RCC 7860 (cell line): ENCODE results near the gene LRRFIP1.
"Not testable (repeated sequence)": the region's sequence is repeated elsewhere in the genome, so short reads cannot be mapped to it uniquely, and the experiment has no call there.

Experiments used
- DNase-seq: peaks from one replicate; pipeline ENCODE4 v3.0.0-alpha.2; 2015; ENCODE audit warnings: low spot score
- FAIRE-seq: peaks from 2 replicates; lab custom pipeline; 2012; peaks lifted over from hg19 to GRCh38; lab: Jason Lieb, UNC

The LRRFIP1 gene

DNA sequence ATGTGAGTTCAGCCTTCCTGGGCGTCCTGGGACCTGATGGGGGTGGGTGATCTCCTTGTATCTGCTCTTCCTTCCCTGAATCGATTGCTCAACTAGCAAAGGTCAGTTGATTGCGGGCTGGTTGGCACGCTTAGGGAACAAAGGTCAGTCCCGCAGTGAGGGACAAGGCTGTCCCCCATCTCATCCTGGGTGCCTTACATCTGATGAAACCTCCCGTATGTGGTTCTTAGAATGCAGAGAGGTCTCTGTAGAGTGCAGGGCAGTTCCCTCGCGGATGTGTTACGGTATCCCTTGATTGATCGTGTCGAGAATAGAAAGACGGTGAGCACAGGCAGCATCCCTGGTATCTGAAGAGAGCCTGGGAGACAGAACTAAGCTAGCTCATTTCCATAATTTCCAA lies 114.8 kb downstream of the LRRFIP1 start:
- FAIRE-seq (no peak), DNase-seq (no peak)

DNA sequence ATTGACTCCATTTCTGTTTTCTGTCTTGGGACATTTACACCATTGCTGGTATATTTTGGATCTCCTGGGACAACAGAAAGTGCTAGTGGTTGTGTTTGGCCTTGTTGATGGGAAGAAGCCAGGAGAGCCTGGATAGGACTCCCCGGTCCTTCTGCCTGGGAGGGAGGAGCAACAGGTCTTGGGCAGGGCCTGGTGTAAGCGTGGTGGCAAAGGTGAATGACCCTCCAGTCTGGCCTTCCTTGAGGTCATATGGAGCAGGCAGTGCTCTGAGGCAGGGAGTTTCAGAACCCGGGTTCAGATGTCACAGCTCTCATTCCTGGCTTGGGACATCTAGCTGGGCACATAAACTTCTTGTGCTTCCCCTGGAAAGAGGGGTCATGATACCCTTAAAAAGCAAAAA lies 115.2 kb downstream of the LRRFIP1 start:
- FAIRE-seq = no peak
- no peak for DNase-seq

DNA sequence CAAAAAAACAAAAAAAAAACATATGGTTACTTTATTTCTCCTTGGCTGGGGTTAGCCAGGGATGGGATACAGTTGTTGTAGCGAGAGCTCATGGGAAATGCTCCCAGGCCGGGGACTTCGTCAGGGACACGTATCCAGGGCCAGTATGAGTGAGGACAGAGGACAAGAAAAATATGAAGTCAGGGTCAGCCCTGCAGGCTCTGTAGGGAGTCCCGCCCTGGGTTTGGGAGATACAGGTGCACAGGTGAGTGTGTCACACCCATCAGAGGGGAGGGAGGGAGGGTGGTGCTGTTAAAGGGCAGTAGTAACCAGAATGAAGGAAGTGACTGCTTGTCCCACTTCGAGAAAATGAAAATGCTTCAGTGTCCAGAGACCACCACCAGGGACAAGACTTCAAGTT lies 115.6 kb downstream of the LRRFIP1 start:
- DNase-seq = no peak
- FAIRE-seq = no peak

DNA sequence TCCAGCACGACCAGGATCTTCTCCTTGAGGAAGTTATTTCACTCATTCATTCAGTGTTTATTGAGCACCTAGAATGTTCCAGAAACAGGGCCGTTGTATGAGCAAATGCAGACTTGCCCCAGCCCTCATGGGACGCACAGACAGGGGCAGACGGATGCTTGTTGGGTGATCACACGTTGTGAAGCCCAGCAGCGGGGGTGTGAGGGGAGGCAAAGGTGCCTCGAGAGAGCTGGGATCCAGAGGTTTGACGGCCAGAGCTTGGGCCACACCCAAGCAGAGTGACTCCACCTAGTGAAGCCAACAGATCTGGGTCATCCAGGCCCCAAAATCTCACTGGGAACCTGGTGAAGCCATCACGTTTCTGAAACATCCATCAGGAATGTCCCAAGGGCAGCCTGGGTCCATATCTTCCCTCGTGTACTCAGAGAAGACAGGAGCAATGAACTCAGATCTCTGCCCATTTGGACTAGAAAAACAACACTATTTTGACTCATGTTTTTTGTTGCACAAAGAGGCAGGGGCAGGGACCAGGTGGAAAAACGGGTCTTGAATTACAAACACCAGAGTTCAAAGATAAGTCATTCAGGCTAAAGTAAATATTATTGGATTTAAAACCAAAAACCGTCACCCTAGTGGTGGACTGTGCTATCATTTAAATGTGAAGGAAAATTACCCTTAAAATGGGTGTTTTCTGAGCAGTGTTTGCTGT lies 116.3 kb downstream of the LRRFIP1 start:
- DNase-seq (no peak), FAIRE-seq (no peak)

DNA sequence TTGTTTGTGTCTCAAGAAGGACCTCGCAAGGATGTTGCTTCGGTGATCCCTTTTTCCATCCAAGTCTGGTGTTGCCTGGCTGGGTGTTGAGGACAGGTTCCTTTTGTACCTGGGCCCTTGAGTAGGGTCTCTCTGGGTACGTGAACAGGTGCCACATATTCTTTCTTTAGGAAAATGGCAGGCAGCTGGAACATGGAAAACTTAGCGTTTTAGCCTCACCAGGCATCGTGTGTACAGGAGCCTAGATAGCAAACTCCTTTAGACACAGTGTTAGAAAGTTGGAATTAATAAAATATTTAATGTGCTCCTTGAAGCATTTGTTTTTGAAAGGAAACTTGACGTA lies 116.9 kb downstream of the LRRFIP1 start:
- FAIRE-seq (no peak), DNase-seq (no peak)

DNA sequence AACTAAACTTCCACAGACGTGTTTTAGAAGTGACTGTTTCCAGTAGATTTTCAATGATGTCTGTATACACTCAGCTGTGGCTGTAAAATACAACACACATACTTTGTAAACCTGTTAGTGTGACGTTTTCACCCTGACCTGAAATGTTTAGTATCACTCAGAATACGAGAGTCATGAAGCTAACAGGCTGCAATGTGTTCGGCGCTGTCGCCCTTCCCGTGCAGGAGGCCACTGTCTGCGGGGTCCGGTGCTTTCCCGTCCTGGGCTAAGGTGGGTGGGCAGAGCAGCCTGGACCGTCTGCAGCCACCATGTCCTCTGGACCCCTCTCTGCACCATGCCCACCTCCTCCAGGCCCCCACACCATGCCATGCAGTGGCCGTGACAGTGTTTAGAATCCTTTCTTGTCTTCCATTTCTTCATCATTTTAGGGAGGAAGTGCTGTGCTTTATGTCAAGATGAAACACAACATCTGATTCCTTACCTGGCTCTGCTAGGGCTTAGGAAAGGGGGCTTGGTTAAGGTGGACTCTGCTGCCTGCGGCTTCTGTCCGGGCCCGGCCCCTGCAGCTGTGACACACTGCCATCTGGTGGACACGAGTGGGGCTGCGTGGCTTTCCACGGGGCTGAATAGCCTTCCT lies 117.3 kb downstream of the LRRFIP1 start:
- FAIRE-seq (no peak), DNase-seq (no peak)

DNA sequence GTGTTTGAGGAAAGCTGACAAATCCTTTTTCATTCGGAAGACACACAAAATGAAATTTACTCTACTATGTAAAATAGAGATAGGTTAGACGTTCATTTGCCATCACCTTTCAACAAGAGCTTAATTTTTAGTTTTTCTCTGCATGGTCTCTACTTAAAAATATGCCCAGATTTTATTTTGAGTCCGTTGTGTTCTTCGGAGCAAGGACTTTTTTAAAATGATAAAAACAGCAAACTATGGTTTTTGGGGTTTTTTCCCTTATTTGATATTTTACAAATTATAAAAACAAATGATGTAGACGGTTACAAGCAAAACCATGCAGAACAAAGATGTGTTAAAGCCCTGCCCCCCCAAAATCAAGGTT lies 117.8 kb downstream of the LRRFIP1 start:
- FAIRE-seq (peak; percentile 24), DNase-seq (peak; percentile 15)

DNA sequence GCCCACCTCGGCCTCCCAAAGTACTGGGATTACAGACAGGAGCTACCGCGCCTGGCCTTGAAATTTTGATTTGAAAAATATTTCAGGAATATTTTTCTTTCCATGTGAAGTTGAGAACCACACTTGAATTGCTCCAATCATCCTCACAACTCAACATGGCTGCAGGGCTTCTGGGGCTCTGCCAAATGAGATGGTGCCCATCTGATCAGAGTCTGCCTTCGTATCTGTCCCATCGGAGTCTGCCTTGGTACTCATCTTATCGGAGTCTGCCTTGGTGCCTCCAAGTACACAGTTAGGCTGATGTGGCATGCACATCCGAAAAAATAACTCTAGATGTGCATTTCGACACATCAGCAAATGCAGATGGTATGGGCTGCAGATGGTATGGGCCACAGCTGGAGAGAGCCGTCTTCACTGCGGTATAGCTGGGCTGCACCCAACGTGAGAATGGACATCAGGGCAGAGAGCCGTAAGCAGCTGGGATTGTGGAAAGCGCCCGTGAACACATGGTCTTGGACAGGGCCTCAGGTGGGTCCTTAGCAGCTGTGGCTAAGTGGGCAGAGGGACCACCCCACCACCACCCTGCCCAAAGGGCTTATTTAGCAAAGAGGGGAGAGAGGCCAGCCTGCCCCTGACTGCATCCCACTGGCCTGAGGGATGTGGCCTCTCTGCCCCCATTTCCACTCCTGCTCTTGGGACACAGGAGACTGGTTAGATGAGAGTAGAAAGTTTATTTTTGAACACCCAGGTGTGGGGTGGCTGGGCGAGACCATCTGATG lies 119.1 kb downstream of the LRRFIP1 start:
- DNase-seq (no peak), FAIRE-seq (no peak)

DNA sequence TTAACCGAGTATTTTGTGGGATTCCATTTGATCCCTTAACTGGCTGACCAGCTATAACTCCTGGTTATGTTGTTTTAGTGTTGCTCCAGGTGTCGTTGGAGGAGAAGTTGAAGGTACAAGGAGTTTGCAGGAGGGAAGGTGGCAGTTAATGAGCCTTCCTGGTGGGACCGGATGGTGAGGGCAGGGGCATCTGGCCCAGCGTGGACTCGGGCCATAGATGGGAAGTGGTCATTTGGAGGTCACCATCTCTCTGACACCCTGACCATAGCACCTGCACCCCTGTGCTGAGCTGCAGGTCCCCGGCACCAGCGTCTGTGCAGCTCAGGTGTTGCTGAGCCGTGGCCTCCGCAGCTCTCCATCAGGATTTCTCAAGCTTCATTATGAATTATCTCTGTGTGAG lies 119.8 kb downstream of the LRRFIP1 start:
- no peak for DNase-seq
- no peak for FAIRE-seq

DNA sequence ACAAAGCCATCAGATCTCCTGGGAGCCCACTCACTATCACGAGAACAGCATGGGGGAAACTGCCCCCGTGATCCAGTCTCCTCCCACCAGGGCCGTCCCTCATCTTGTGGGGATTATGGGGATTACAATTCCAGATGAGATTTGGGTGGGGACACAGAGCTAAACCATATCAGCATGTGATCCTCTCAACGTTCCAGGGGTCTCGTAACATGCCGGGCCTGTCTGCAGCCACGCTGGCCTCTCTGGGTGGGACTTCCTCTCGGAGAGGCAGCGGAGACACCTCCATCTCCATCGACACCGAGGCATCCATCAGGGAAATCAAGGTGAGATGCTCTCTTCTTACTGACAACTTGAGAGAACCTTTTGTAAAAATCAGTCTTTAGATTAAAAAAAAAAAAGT lies 121.6 kb downstream of the LRRFIP1 start:
- FAIRE-seq (no peak), DNase-seq (no peak)

DNA sequence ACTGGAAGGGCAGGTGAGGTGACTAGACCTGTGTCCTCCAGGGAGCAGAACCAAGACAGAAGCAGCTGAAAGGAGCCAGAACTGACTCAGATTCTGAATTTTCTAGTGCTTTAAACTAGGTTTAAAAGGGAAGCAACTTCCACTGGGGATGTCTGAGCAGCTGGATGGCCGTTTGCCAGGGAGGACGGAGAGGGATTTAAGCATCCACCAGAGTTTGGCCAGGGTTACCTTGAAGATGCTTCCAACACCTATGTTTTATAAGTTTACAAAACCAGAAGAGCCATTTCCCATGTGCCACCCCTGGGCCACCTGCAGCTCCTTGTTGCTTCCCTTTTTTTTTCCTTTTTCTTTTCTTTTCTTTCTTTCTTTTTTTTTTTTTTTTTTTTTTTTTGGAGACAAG lies 122.6 kb downstream of the LRRFIP1 start:
- DNase-seq (no peak), FAIRE-seq (no peak)

DNA sequence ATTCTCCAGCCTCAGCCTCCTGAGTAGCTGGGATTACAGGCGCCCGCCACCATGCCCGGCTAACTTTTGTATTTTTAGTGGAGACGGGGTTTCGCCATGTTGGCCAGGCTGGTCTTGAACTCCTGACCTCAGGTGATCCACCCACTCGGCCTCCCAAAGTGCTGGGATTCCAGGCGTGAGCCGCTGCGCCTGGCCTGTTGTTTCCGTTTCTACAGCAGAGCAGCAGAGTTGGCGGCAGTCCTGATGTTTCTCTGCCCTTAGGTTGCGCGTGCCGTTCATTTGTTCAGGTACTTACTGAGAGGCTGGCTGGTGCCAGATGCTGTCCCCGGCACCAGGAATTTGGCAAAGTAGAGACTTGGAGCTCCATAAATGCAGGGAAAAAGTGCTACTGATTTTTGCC lies 123.1 kb downstream of the LRRFIP1 start:
- DNase-seq, FAIRE-seq: not testable (repeated sequence)

DNA sequence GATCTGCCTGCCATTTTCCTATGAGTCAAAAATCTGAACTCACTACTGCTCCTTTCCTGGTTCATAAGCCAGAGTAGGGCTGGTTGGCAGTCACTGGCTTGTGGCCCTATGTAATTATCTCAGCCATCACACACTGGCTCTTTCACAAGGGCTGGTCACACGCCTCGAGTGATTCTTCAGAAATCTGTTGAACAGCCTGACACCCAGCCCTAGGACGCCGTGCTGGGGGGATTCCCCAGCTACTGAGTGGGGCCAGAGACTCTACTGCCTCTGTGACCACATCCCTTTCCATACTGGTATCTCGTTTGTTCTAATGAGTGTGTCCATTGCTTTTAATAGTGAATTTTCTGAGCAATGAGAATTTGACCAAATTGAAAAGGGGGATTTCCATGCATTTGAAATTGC lies 125.4 kb downstream of the LRRFIP1 start:
- no peak for DNase-seq
- FAIRE-seq = no peak

DNA sequence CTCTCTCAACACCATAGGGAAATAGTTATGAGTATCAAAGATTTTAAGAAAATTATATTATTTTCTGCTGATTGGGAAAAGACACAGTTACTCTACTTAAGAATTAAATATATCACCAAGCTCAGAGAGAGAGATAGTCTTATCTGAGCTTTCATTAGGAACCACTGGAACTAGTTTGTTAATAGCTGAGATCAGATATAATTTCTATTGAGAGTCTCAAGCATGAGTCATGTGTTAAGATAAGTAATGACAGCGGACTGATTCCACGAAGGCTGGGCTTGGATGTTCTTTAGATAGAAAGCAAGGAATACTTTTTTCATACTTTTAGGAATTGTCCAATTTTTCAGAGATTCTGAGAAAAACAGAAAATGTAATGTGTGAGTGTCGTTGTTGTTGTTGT lies 126.8 kb downstream of the LRRFIP1 start:
- no peak for DNase-seq

DNA sequence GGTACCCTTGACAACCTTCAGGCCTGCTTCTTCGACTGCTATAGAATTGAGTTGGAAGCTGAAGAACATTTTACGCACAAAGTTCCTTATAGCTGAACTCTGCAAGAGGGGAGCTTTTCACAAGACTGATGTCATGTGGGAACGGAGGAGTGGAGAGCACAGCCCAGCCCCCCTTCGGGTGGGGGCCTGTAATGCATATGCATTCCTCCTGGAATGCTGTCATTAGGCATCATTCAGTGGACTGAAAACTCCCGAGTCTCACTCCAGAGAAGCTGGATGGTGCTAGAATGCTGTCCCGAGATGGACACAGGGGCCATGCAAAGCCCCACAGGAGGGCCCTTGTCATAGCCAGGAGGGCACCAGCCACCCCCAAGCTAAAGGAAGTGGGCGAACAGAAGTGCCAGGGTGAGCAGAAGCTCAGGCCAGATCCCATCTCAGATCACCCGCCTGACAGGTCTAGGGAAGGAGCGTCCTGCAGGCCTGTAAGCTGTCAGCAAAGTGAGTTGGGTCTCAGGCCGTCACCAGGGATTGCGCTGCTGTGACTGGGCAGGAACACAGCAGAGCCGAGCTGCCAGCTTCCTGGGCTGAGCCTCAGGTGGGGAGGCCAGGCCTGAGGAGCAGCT lies 127.3 kb downstream of the LRRFIP1 start:
- FAIRE-seq (no peak), DNase-seq (no peak)

More for the DNA sequence above, 126.8 kb downstream of the LRRFIP1 start:
- no peak for FAIRE-seq

DNA sequence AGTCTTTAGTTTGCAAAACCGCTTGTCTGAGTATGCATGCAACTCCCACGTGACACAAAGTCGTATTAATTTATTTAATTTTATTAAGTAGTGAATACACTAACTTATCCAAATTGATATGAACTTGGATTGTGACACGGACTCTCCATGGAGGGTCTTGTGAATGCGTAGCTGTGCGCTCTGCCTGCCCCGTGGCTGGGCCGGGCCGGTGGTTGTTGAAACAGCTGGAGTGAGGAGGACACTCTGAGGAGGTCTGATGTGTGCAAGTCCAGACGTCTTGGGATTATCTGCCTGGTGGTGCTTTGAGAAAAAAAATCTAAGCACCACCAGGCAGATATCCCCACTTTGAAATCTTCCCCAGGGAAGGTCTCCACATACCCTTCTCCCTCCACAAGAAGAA lies 130.2 kb downstream of the LRRFIP1 start:
- no peak for FAIRE-seq
- no peak for DNase-seq

DNA sequence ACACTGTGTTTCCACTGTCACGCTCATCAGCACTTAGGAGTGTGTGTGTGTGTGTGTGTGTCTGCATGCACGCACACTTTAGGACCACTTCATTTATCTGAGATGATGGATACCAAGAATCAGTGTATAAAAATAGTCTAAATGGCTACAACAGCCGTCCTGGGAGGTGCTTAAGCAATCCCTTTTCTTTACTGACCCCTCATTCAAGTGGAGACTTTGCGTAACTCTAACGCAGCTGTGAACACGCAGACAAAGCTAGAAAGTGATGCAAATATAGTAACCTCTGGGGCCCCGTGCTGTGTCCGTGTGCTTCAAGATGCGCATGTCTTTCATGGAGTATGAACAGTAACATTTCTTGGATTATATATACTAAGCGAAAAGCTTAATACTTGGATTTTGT lies 130.8 kb downstream of the LRRFIP1 start:
- DNase-seq (no peak), FAIRE-seq (no peak)

DNA sequence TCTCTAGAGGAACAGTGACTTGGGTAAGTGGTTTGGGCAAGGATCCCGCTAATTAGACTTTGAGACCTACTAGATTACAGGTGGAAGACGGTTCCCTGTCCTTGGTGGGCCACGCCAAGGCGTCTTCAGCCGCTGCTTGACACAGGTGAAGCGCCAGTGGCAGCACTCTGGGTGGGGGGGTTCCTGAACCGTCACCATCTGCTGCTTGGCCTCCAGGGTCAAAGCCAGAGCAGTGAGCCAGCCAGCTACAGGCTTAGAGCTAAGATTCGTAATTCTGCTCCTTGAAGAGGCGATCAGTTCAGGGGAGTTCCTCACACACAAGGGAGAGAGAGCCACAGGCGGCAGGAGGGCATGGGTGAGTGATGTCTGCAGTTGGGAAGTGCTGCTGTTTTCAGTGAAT lies 131.8 kb downstream of the LRRFIP1 start:
- FAIRE-seq (no peak), DNase-seq (no peak)

DNA sequence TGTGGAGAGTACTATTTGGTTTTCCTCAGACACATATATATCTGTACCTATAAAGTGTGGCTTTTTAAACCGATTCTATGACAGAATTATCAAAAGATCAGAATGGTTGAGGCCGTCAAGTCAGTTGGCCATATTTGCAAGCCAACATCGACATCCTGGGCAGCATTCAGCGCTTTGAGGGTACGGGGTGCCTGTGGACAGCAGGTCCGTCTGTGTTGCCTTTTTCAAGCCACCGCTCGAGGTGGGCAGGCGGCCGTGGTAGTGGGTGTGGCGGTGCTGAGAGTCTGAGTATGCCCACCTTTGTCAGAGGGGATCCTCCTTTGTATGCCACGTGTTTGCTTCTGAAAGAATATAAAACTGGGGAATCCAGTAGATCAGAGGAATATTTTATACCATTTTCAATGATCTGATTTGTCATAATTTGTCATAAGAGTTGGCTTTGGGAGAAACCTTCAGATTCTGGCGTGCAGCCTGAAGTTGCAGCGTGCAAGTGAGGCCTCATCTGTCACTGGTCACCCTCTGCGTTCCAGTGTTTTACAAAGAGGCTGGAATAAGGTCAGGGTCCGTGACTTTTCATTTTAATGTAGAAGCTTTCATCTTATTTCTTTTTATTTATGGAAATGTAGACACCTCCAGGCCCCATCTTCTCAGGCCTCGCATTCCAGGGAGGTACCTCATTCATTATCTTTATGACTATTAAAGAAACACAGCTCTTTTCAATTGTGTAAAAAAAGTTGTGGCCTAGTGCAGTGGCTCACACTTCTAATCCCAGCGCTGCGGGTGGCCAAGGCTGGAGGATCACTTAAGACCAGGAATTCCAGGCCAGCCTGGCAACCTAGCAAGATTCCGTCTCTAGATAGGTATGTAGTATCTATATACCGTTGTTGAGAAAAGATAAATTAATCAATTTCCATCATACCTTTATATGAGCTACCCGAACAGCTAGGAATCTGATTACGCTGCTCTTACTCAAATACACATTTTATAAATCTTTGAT lies 133.4 kb downstream of the LRRFIP1 start:
- FAIRE-seq (no peak), DNase-seq (no peak)
